HCT116 (cell line): ENCODE measurements around the gene CDKL4. TPM values are rescaled to one million over a fixed set of nuclear protein-coding genes. Genes with fewer than 3 reads are reported as not detected.

ENCODE experiments used
- ATAC-seq: fragments of 200-7000 bp; cut with Tn5 transposase; 2 replicates; pipeline ENCODE4 v1.9.1; 2020; ENCODE audit warnings: mild to moderate bottlenecking, moderate library complexity
- BruUV-seq: library from RNA; stranded (reverse); fragments of 400-500 nt; replicated peaks from 2 replicates; lab custom pipeline; 2021; lab: Mats Ljungman, UMichigan
- CTCF ChIA-PET: fragments of 300-600 bp; sonication (Branson Sonifier 250); formaldehyde crosslinking; loops from one replicate; lab custom pipeline; 2021; ENCODE audit warnings: antibody characterized with exemption; lab: Charles Lee
- POLR2A ChIA-PET: fragments of 300-600, 350-600 bp; sonication (Branson Sonifier 250); formaldehyde crosslinking; loops from one replicate; lab custom pipeline; 2021; ENCODE audit warnings: antibody characterized with exemption; lab: Charles Lee
- RAD21 ChIA-PET, 2 experiments: fragments of 300-600 bp; sonication (Branson Sonifier 250); formaldehyde crosslinking; loops; one replicate each; lab custom pipeline; 2023; ENCODE audit warnings: low total read pairs in 2 of 2; ENCODE audit not compliant: uncharacterized antibody in 2 of 2, unreplicated experiment in 2 of 2, low non-redundant PET in 1 of 2; lab: Charles Lee
- DNase-seq: peaks from one replicate; pipeline ENCODE4 v3.0.0-alpha.2; 2010; ENCODE audit warnings: low read depth, low spot score
- H2AFZ ChIP-seq: fragments of 200-600 bp; shearing (Covaris generic), sonication (generic); 2 replicates; pipeline ENCODE4 v1.6.1; 2017; ENCODE audit warnings: low read depth, mixed run types, mixed read lengths, antibody characterized with exemption, low read length; ENCODE audit not compliant: poor library complexity, severe bottlenecking
- H3K27ac ChIP-seq: 2 replicates; pipeline ENCODE4 v1.5.1; 2012; ENCODE audit warnings: low read depth, low read length
- H3K27me3 ChIP-seq: fragments of 200-600 bp; sonication (generic); 2 replicates; pipeline ENCODE4 v1.6.1; 2016; ENCODE audit warnings: mixed run types, low read length, mixed read lengths; ENCODE audit not compliant: insufficient read depth
- H3K36me3 ChIP-seq, 2 experiments: fragments of 200-500 bp in 1 of 2; fragments of 200-600 bp in 1 of 2; sonication (Bioruptor generic) in 1 of 2; sonication (generic) in 1 of 2; 2 replicates each; pipeline versions ENCODE4 v1.5.1 to v1.6.1; 2014 to 2016; ENCODE audit warnings: low read length in 2 of 2, inconsistent platforms in 1 of 2, mixed read lengths in 1 of 2, mixed run types in 1 of 2; ENCODE audit not compliant: insufficient read depth in 2 of 2, control insufficient read depth in 1 of 2
- H3K4me1 ChIP-seq, 2 experiments: fragments of 200-600 bp in 1 of 2; sonication (generic) in 1 of 2; 2 replicates each; pipeline versions ENCODE4 v1.5.1 to v1.6.1; 2012 to 2017; ENCODE audit warnings: low read length in 2 of 2, inconsistent platforms in 1 of 2, mild to moderate bottlenecking in 1 of 2, mixed read lengths in 1 of 2, mixed run types in 1 of 2, moderate library complexity in 1 of 2; ENCODE audit not compliant: insufficient read depth in 2 of 2, control insufficient read depth in 1 of 2
- H3K4me2 ChIP-seq: fragments of 200-600 bp; sonication (generic); 2 replicates; pipeline ENCODE4 v1.6.1; 2017; ENCODE audit warnings: mixed run types, low read length, mixed read lengths
- H3K4me3 ChIP-seq, 2 experiments: fragments of 200-600 bp in 1 of 2; sonication (generic) in 1 of 2; replicated peaks in 1 of 2; 2 replicates each; pipeline ENCODE4 v1.5.1; 2011 to 2016; ENCODE audit warnings: low read length in 2 of 2, control low read depth in 1 of 2, low read depth in 1 of 2, mild to moderate bottlenecking in 1 of 2, mixed read lengths in 1 of 2, mixed run types in 1 of 2
- H3K79me2 ChIP-seq: fragments of 200-600 bp; sonication (generic); 2 replicates; pipeline ENCODE4 v1.6.1; 2017; ENCODE audit warnings: mild to moderate bottlenecking, mixed run types, low read length, moderate library complexity, mixed read lengths; ENCODE audit not compliant: insufficient read depth
- H3K9ac ChIP-seq: fragments of 200-600 bp; sonication (generic); 2 replicates; pipeline ENCODE4 v1.6.1; 2016; ENCODE audit warnings: low read length, mixed read lengths
- H3K9me2 ChIP-seq: fragments of 200-600 bp; sonication (generic), shearing (Covaris generic); 2 replicates; pipeline ENCODE4 v1.6.1; 2017; ENCODE audit warnings: mixed run types, mild to moderate bottlenecking, moderate library complexity; ENCODE audit not compliant: insufficient read depth
- H3K9me3 ChIP-seq, 2 experiments: fragments of 200-500 bp in 1 of 2; fragments of 200-600 bp in 1 of 2; sonication (Bioruptor generic) in 1 of 2; sonication (generic) in 1 of 2; 2 replicates each; pipeline ENCODE4 v1.6.1; 2014 to 2017; ENCODE audit warnings: low read length in 2 of 2, mixed read lengths in 2 of 2, inconsistent platforms in 1 of 2, low read depth in 1 of 2, mild to moderate bottlenecking in 1 of 2, mixed run types in 1 of 2, moderate library complexity in 1 of 2; ENCODE audit not compliant: control insufficient read depth in 1 of 2, insufficient read depth in 1 of 2
- H4K20me1 ChIP-seq: fragments of 200-600 bp; sonication (generic), shearing (Covaris generic); 2 replicates; pipeline ENCODE4 v1.6.1; 2017; ENCODE audit warnings: mixed run types, mild to moderate bottlenecking, moderate library complexity; ENCODE audit not compliant: insufficient read depth
- CTCF ChIP-seq, 3 experiments: fragments of 200-600 bp in 1 of 3; sonication (generic) in 1 of 3; IDR thresholded peaks in 2 of 3; conservative IDR thresholded peaks in 1 of 3; 2 replicates each; pipeline ENCODE4 v1.5.1; 2012 to 2017; ENCODE audit warnings: low read depth in 2 of 3, low read length in 2 of 3, antibody characterized with exemption in 1 of 3, borderline replicate concordance in 1 of 3, control low read depth in 1 of 3, mild to moderate bottlenecking in 1 of 3, mixed read lengths in 1 of 3, mixed run types in 1 of 3, moderate library complexity in 1 of 3; ENCODE audit not compliant: insufficient read depth in 1 of 3
- RAD21 ChIP-seq: IDR thresholded peaks from 2 replicates; pipeline ENCODE4 v1.6.1; 2012; ENCODE audit warnings: low read depth, mild to moderate bottlenecking
- TCF7L2 ChIP-seq: IDR thresholded peaks from 2 replicates; pipeline ENCODE4 v1.7.0; 2011; ENCODE audit warnings: borderline replicate concordance, inconsistent platforms; ENCODE audit not compliant: insufficient read depth, insufficient read length; ENCODE audit errors: extremely low read depth
- YY1 ChIP-seq: IDR thresholded peaks from 2 replicates; pipeline ENCODE4 v1.6.1; 2011; ENCODE audit warnings: low read length, low read depth, moderate library complexity, mild to moderate bottlenecking; ENCODE audit not compliant: insufficient replicate concordance; ENCODE audit errors: extremely low read depth
- intact Hi-C: fragments of 100-400 bp; cut with micrococcal nuclease; formaldehyde crosslinking; loops from 2 replicates; pipeline ENCODE4 v1.10.0; 2022
- total RNA-seq: library from RNA; stranded (reverse); gene quantifications from one replicate; pipeline ENCODE4 v1.2.1, GENCODE V29; 2021; ENCODE audit not compliant: unreplicated experiment

CDKL4 gene
- total RNA-seq, 1 experiment from 2014 or later = 0.27 TPM

GRCh38 chr2:39227628-39228412, 15.9 kb downstream of the CDKL4 start:
- Histone ChIP-seq H3K4me1 (0 out of 4 replicates have a peak, but pooled peaks cover 0 to 3% of the 10 kb centered on the region in 2 experiments), H4K20me1 (no peaks in the 10 kb centered on the region), H3K79me2 (no peaks in the 10 kb centered on the region), H3K4me2 (peak overlapping the region; percentile 14; the same call in 1 of the 2 replicates), H3K27ac (no peak overlapping the region), H3K4me3 (no peak overlapping the region), H3K9me2 (no peaks in the 10 kb centered on the region), H3K36me3 (no peaks in the 10 kb centered on the region), H3K27me3 (no peaks in the 10 kb centered on the region), H3K9me3 (no peaks in the 10 kb centered on the region), H2AFZ (peak overlapping the region; percentile 32), H3K9ac (no peak overlapping the region)
- CTCF ChIA-PET = interaction anchor here (0.7 to 6.5 kb wide), 12 partner anchors 14 to 646 kb away, joined by 3 to 141 read pairs (median 3); no protein-coding TSS in a partner anchor
- POLR2A ChIA-PET = no interaction called here
- peak; percentile 29 for DNase-seq
- RAD21 ChIA-PET = interaction anchor here (1.2 to 1.8 kb wide), 2 partner anchors 280 kb away, joined by 6 to 8 read pairs; no protein-coding TSS in a partner anchor
- peak; percentile 83 for ATAC-seq
- no TSS peak for BruUV-seq
- intact Hi-C loops = loop anchor here (1.0 to 5.0 kb wide), 2 partner anchors 106 to 169 kb away; partner anchors contain the start of gene SOS1
- TF ChIP-seq YY1 (peak; percentile 23), RAD21 (peak; percentile 85), TCF7L2 (no peak), CTCF (IDR thresholded peaks at IDR 0.05 in 2 of 3, conservative IDR thresholded peaks at IDR 0.05 in 1 of 3; ENCODE audit: borderline replicate concordance in 1 of 3, insufficient read depth in 1 of 3, low read depth in 2 of 3, low read length in 2 of 3) (peak; percentile 84 to 90 (median 86); a peak in 5 of 6 replicates)
